Activated T-helper 17 cell treated with anti-CD3 and anti-CD28 coated beads, Interleukin-2, amount 50 U/mL, for 72 hours (primary cell): Measurements from ENCODE around the gene CAMK1D. TPM values are rescaled to one million over a fixed set of nuclear protein-coding genes. Genes with fewer than 3 reads are reported as not detected.
A peak's percentile ranks its signal among the peaks of the same experiment; 100 is the strongest.

Source experiments
- ATAC-seq: fragments of 150-1000 bp; cut with Tn5 transposase; replicated peaks from 2 replicates; pipeline ENCODE4 v1.10.0; 2021; ENCODE audit warnings: mild to moderate bottlenecking, moderate library complexity
- H3K27ac Mint-ChIP-seq: one replicate; pipeline ENCODE4 v1.8.0; 2022; ENCODE audit warnings: mixed read lengths
- H3K27me3 Mint-ChIP-seq: one replicate; pipeline ENCODE4 v1.8.0; 2022; ENCODE audit warnings: mixed read lengths
- H3K36me3 Mint-ChIP-seq: one replicate; pipeline ENCODE4 v1.8.0; 2022; ENCODE audit warnings: low read depth, mild to moderate bottlenecking, mixed read lengths
- H3K4me1 Mint-ChIP-seq: one replicate; pipeline ENCODE4 v1.8.0; 2022; ENCODE audit warnings: mixed read lengths
- H3K4me3 Mint-ChIP-seq: one replicate; pipeline ENCODE4 v1.8.0; 2022; ENCODE audit warnings: mild to moderate bottlenecking, mixed read lengths
- H3K9me3 Mint-ChIP-seq: one replicate; pipeline ENCODE4 v1.8.0; 2022; ENCODE audit warnings: mixed read lengths
- total RNA-seq, 2 donors: library from RNA; stranded (reverse); gene quantifications; one replicate each; pipeline ENCODE4 v1.2.3, GENCODE V29; 2022

CAMK1D gene
- total RNA-seq, 2 donors from 2014 or later, result 10.9 to 20.7 TPM

DNA sequence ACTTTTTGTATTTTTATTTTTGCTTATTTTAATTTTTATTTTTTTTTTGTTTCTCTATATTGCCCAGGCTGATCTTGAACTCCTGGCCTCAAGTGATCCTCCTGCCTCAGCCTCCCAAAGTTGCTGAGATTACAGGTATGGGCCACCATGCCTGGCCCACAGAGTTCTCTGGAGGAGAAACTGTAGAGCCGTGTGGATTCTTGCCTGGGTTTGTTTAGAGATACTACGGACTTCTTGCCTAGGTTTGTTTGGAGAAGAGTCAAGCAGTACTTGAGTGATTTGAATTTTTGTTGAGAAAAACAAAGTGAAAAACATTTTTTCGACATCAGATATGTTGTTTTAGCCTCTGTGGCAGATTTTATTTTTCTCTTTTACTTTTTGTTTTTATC lies 99.0 kb downstream of the CAMK1D start:
- Mint-ChIP-seq H3K27me3 (no peaks in the 10 kb centered on the region), H3K9me3 (peaks cover 10% of the 10 kb centered on the region), H3K27ac (peak overlapping the region; percentile 100), H3K4me3 (peak overlapping the region; percentile 96), H3K36me3 (peaks cover 11% of the 10 kb centered on the region), H3K4me1 (peaks cover 22% of the 10 kb centered on the region)
- peak; percentile 11 for ATAC-seq

DNA sequence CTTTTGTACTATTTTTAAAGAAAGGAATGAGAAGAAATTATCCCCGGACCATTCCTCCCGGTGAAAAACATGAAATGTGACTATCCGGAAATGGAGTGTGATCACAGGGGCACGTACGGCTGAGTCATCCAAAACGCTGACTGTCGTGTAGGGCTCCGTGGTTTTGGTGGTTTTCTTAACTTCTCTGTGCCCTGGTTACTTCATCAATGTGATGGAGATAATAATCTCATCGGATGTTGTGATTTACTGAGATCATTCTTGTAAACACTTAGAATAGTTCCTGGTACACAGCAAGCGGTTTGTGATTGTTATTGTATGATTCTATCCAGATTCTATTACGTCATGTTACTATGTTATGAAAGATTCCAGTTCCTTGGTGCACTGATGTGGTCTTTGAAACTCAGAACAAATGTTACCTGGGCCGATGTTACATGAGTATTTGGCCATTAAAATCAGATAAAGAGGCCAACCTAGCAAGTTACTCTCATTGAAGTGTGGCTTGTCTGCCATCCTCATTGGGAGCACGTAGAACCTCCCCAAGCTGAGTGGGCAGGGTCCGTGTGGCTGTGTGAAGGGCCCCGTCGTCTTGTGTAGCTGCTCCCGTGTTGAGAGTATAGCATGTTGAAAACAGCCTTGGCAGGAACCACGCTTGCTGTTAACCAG lies 99.5 kb downstream of the CAMK1D start:
- Mint-ChIP-seq H3K4me1 (peaks cover 22% of the 10 kb centered on the region), H3K9me3 (peaks cover 10% of the 10 kb centered on the region), H3K27me3 (no peaks in the 10 kb centered on the region), H3K27ac (peak overlapping the region; percentile 100), H3K4me3 (peak overlapping the region; percentile 96), H3K36me3 (peaks cover 11% of the 10 kb centered on the region)
- ATAC-seq, result peak; percentile 91

DNA sequence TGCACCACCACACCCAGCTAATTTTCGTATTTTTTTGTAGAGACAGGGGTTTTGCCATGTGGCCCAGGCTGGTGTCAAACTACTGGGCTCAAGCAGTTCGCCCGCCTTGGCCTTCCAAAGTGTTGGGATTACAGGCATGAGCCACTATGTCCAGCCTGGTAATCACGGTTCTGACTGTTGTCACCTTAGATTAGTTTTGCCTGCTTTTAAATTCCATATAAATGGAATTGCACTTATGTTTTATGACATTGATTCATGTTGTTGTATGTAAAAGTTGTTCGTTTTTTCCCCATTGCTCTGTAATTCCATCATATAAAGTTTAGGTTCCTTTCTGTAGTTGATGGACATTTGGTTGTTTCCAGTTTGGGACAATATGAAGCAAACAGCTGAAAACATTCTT lies 106.0 kb downstream of the CAMK1D start:
- no peak for ATAC-seq
- Mint-ChIP-seq H3K36me3 (no peaks in the 10 kb centered on the region), H3K9me3 (no peaks in the 10 kb centered on the region), H3K27me3 (no peaks in the 10 kb centered on the region), H3K4me3 (no peak overlapping the region), H3K4me1 (peaks cover 5% of the 10 kb centered on the region), H3K27ac (no peak overlapping the region)

DNA sequence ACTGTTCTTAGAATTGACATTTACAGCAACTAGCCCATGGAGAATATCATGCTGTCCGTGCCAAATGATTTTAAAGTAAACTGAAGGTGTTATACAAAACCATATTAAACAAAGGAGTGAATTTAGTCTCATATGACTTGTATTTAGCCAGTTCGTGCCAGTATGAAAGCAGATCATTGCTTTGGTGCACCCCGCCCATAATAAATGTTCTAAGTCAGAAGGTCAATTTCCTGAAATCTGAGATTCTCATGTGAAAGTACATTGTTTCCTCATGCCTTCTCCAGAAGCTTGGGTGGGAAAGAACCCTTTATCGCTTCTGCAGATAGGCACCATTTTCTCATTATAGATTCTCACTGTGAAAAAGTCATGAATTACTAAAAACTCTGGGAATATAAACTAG lies 106.4 kb downstream of the CAMK1D start:
- no peak overlapping the region for H3K4me3 Mint-ChIP-seq
- H3K27ac Mint-ChIP-seq, result no peak overlapping the region
- H3K27me3 Mint-ChIP-seq, result no peaks in the 10 kb centered on the region
- H3K4me1 Mint-ChIP-seq, result peaks cover 5% of the 10 kb centered on the region
- ATAC-seq, result no peak
- H3K9me3 Mint-ChIP-seq, result no peaks in the 10 kb centered on the region
- H3K36me3 Mint-ChIP-seq, result no peaks in the 10 kb centered on the region

DNA sequence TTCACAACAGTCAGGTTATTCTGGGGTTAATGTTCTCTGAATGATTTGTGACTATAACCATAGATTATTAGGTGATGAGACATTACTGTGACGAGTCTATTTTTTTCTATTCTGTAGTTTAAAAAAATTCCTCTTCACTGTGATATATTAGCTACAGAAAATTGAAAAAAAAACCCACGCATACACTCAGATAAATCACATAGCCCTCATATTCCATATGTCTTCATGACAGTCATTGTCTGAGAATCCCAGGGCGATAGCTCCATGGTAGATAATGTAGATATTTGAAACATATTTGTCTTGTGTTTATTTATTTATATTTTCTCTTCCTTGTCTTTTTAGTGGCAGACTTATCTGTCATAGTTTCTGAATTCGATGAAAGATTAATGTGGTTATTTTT lies 110.0 kb downstream of the CAMK1D start:
- Mint-ChIP-seq H3K36me3 (no peaks in the 10 kb centered on the region), H3K9me3 (no peaks in the 10 kb centered on the region), H3K27me3 (no peaks in the 10 kb centered on the region), H3K4me1 (peaks cover 15% of the 10 kb centered on the region), H3K4me3 (no peak overlapping the region), H3K27ac (no peak overlapping the region)
- no peak for ATAC-seq

DNA sequence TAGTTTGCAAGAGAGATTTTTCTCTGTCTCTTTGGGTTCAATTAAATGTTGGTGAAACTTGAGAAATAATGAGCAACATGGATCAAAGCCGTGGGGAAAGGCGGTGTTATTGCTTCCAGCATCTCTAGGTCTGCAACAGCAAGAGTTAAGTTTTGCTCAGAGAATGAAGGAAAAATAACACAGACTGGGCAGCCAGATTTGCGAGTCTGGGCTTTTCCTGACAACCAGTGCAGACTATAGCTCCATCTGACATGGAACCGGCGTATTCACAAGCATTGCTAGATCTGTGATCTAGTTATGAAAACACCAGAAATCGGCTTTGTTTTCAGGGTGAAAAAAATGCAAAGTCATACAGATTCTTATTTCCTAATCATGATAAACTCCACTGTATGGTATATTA lies 110.4 kb downstream of the CAMK1D start:
- H3K9me3 Mint-ChIP-seq, result no peaks in the 10 kb centered on the region
- no peaks in the 10 kb centered on the region for H3K36me3 Mint-ChIP-seq
- peaks cover 15% of the 10 kb centered on the region for H3K4me1 Mint-ChIP-seq
- ATAC-seq, result no peak
- H3K27ac Mint-ChIP-seq, result no peak overlapping the region
- H3K4me3 Mint-ChIP-seq, result no peak overlapping the region
- H3K27me3 Mint-ChIP-seq, result no peaks in the 10 kb centered on the region

DNA sequence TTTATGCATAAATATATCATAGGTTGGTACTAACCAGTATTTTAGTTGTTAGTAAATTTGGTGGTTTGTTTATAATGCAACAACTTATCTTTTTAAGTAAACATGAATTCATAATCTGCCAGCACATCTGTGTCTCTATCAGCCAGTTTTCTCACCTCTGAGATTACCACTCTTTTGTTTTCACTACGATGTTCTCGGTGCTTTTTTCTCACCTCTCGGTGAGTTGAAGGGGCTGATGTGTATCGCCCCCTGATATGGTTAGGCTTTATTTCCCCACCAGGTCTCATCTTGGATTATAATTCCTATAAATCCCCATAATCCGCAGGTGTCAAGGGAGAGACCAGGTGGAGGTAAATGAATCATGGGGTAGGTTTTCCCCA lies 114.1 kb downstream of the CAMK1D start:
- Mint-ChIP-seq H3K4me3 (no peak overlapping the region), H3K4me1 (peaks cover 20% of the 10 kb centered on the region), H3K36me3 (no peaks in the 10 kb centered on the region), H3K27me3 (no peaks in the 10 kb centered on the region), H3K9me3 (no peaks in the 10 kb centered on the region), H3K27ac (peak overlapping the region; percentile 1)
- peak; percentile 51 for ATAC-seq

DNA sequence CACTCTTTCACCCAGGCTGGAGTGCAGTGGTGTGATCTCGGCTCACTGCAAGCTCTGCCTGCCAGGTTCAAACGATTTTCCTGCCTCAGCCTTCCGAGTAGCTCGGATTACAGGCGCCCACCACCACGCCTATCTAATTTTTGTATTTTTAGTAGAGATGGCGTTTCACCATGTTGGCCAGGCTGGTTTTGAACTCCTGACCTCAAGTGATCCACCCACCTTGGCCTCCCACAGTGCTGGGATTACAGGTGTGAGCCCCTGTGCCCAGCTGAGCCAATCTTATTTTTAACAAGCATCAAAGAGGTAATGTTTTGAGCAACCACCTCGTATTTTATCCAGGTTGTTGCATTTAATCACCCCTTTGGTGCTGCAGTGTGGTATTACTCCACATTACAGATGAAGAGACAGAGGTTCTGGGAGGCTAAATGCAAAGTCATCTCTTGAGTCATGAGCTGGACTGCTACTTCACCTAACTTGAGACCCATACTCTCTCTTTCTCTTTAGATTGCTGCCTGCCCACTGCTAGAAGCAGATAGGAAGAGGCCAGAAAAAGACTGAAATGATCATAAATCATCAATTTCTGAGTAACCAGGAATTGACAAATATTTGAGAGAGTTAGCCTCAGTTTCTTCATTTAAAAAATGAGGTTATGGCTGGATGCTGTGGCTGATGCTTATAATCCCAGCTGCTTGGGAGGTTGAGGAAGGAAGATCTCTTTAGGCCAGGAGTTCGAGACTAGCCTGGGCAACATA lies 116.2 kb downstream of the CAMK1D start:
- Mint-ChIP-seq H3K4me3 (peak overlapping the region; percentile 43), H3K27ac (no peak overlapping the region), H3K4me1 (peaks cover 20% of the 10 kb centered on the region), H3K27me3 (no peaks in the 10 kb centered on the region), H3K36me3 (no peaks in the 10 kb centered on the region), H3K9me3 (no peaks in the 10 kb centered on the region)
- peak; percentile 76 for ATAC-seq

DNA sequence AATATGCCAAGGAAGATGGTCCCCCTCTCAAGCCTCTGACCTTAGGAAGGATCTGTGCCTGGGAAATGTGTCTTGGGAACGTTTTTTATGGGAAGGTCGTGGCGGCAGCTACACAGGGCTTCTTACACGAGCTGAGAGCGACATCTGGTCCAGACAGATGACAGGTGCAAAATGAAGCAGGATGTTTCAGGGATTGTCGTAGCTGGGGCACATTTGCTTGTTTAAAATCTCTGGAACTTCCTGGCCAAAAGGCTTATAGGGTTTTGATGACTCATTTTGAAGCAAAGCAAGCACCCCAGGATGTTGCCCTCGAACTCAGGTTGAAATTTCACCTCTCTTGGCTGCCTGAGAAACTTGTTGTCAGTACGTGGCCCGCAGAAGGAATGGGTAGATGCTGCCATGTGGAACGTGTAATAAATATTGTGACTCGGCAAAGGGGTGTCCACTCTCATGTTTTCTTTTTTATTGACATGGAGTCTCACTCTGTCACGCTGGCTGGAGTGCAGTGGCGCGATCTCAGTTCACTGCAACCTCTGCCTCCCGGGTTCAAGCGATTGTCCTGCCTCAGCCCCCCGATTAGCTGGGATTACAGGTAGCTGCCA lies 117.5 kb downstream of the CAMK1D start:
- H3K9me3 Mint-ChIP-seq, result no peaks in the 10 kb centered on the region
- no peak overlapping the region for H3K4me3 Mint-ChIP-seq
- peak; percentile 21 for ATAC-seq
- H3K36me3 Mint-ChIP-seq, result no peaks in the 10 kb centered on the region
- peak overlapping the region; percentile 63 for H3K27ac Mint-ChIP-seq
- H3K4me1 Mint-ChIP-seq, result peaks cover 26% of the 10 kb centered on the region
- no peaks in the 10 kb centered on the region for H3K27me3 Mint-ChIP-seq

DNA sequence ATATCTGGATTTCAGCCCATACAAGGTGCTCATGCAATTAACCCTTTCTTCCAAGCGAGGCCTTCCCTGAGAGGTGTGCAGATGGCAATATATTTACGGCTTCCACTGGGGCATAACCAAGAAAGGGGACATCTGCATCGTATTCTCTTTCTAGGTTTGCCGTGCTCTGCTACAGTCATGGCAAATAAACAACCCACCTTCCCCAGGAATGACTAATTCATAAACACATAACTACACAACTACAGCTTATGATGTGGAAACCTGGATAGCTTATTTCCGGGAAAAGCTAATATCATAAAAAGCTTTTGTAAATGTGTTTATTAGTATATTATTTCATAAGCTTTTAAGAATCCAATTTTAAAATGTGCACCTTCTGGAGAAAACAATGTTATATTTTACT lies 120.0 kb downstream of the CAMK1D start:
- Mint-ChIP-seq H3K27ac (peak overlapping the region; percentile 34), H3K27me3 (no peaks in the 10 kb centered on the region), H3K4me3 (no peak overlapping the region), H3K9me3 (no peaks in the 10 kb centered on the region), H3K36me3 (no peaks in the 10 kb centered on the region), H3K4me1 (peaks cover 26% of the 10 kb centered on the region)
- no peak for ATAC-seq

DNA sequence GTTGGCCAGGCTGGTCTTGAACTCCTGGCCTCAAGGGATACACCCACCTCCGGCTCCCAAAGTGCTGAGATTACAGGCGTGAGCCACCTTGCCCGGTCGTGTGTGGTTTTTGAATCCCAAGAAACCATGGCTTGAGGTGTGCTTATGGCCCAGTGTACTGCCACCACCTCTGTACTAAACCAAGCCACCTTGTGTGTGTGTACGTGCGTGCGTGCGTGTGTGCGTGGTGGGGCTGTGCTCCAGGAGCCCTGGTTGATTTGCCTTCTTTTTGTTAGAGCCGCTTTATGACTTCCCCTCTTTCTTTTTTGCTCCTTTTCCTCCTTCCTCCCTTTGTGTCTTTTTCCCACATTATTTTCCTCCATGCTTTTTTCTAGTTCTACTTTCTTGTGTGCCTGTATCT lies 121.4 kb downstream of the CAMK1D start:
- no peaks in the 10 kb centered on the region for H3K27me3 Mint-ChIP-seq
- peaks cover 4% of the 10 kb centered on the region for H3K9me3 Mint-ChIP-seq
- peaks cover 28% of the 10 kb centered on the region for H3K4me1 Mint-ChIP-seq
- H3K36me3 Mint-ChIP-seq, result no peaks in the 10 kb centered on the region
- no peak for ATAC-seq
- no peak overlapping the region for H3K4me3 Mint-ChIP-seq
- H3K27ac Mint-ChIP-seq, result peak overlapping the region; percentile 34

DNA sequence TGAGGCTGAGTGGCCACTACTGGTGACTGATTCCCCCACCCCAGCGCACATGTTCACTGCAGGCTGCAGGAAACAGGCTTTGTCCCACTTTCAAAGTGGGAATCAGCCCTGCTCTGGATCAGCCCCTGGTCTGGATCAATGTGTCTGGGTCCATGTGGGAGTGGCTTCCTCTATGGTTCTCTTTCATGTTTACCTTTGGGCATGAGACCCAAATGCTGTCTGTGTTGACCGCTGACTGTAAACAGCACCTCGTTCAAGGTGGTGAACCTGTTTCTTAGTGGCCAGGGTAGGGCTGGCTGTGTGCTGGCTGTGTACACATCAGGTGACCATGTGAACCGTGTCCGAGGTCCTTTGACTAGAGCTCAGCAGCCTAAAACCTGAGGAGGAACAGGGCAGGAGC lies 121.8 kb downstream of the CAMK1D start:
- Mint-ChIP-seq H3K9me3 (peaks cover 4% of the 10 kb centered on the region), H3K4me1 (peaks cover 25% of the 10 kb centered on the region), H3K27me3 (no peaks in the 10 kb centered on the region), H3K4me3 (no peak overlapping the region), H3K27ac (peak overlapping the region; percentile 34), H3K36me3 (no peaks in the 10 kb centered on the region)
- no peak for ATAC-seq

DNA sequence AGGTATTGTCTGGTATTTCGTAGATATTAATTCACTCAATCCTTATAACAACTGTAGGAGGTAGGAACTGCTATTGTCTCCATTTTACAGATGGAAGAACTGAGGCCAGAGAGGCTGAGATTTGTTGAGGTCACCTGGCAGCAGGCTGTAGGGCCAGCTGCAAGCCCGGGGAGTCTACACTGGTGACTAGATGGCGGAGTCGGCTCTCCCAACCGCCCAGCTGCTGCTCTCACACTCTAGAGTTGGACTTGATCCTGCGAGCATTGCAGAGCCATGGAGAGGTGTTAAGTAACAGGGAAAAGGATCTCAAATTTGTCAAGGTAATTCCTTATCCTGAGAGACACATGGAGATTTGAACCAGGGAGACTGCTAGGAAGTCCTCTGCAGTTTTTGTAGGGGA lies 124.1 kb downstream of the CAMK1D start:
- H3K27ac Mint-ChIP-seq, result peak overlapping the region; percentile 65
- H3K9me3 Mint-ChIP-seq, result peaks cover 4% of the 10 kb centered on the region
- no peak for ATAC-seq
- peaks cover 20% of the 10 kb centered on the region for H3K4me1 Mint-ChIP-seq
- no peaks in the 10 kb centered on the region for H3K36me3 Mint-ChIP-seq
- H3K4me3 Mint-ChIP-seq, result no peak overlapping the region
- H3K27me3 Mint-ChIP-seq, result no peaks in the 10 kb centered on the region

DNA sequence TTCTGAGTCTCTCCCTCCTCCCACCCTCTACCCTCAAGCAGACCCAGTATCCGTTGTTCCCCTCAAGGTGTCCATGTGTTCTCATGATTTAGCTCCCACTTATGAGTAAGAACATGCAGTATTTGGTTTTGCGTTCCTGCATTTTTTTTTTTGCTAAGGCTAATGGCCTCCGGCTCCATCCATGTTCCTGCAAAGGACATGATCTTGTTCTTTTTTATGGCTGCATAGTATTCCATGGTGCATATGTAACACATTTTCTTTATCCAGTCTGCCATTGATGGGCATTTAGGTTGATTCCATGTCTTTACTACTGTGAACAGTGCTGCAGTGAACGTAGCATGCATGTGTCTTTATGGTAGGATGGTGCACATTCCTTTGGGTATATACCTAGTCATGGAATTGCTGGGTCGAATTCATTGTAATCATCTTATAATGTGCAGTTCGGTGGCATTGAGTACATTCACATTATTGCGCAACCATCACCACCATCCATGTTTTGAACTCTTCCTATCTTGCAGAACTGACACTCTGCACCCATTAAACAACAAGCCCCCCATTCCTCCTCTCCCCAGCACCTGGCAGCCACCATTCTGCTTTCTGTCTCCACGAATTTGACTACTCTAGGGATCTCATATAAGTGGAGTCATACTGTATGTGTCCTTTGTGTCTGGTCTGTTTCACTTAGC lies 125.5 kb downstream of the CAMK1D start:
- Mint-ChIP-seq H3K27me3 (no peaks in the 10 kb centered on the region), H3K4me1 (peaks cover 20% of the 10 kb centered on the region), H3K4me3 (no peak overlapping the region), H3K9me3 (peaks cover 4% of the 10 kb centered on the region), H3K36me3 (no peaks in the 10 kb centered on the region), H3K27ac (no peak overlapping the region)
- ATAC-seq, result no peak
